ENCODE data around the gene LINC01488. TPM values are rescaled to one million over a fixed set of nuclear protein-coding genes. Genes with fewer than 3 reads are reported as not detected.
A peak's percentile ranks its signal among the peaks of the same experiment; 100 is the strongest.

The LINC01488 gene
- not detected for polyA plus RNA-seq (2013, experiment 1 of 2; ENCODE audit: insufficient read length)
- polyA plus RNA-seq (2013, experiment 2 of 2; ENCODE audit: insufficient read length), result not detected

GRCh38 chr11:69481393-69481844 is at the start of gene LINC01488:
Gene LINC01488 (plus strand): TSS chr11:69481663.
- no peak for DNase-seq

GRCh38 chr11:69431893-69432738 is 49.3 kb upstream of the LINC01488 start:
- no peak for DNase-seq

- DNase-seq, result no peak
These were observed 47.7 kb upstream of the LINC01488 start for GRCh38 chr11:69433741-69434140.

GRCh38 chr11:69434471-69434931 is 47.0 kb upstream of the LINC01488 start:
- no peak for DNase-seq

GRCh38 chr11:69435161-69435986 is 46.1 kb upstream of the LINC01488 start:
- no peak for DNase-seq

GRCh38 chr11:69436041-69436982 is 45.2 kb upstream of the LINC01488 start:
- DNase-seq, result no peak

GRCh38 chr11:69437001-69437875 is 44.2 kb upstream of the LINC01488 start:
- DNase-seq, result no peak

GRCh38 chr11:69437876-69438205 is 43.6 kb upstream of the LINC01488 start:
- no peak for DNase-seq

GRCh38 chr11:69438286-69438920 is 43.1 kb upstream of the LINC01488 start:
- no peak for DNase-seq

- DNase-seq, result no peak
These were observed 42.3 kb upstream of the LINC01488 start for GRCh38 chr11:69439127-69439526.

GRCh38 chr11:69439651-69440464 is 41.6 kb upstream of the LINC01488 start:
- DNase-seq, result peak; percentile 34

- DNase-seq, result no peak
These were observed 40.6 kb upstream of the LINC01488 start for GRCh38 chr11:69440876-69441275.

- DNase-seq, result peak; percentile 48
These were observed 39.3 kb upstream of the LINC01488 start for GRCh38 chr11:69442012-69442806.

GRCh38 chr11:69442807-69443137 is 38.7 kb upstream of the LINC01488 start:
- DNase-seq, result peak; percentile 54

GRCh38 chr11:69443138-69443967 is 38.1 kb upstream of the LINC01488 start:
- peak; percentile 94 for DNase-seq

GRCh38 chr11:69443968-69444364 is 37.5 kb upstream of the LINC01488 start:
- DNase-seq, result peak; percentile 78

GRCh38 chr11:69444381-69445130 is 36.9 kb upstream of the LINC01488 start:
- peak; percentile 56 for DNase-seq
